Liver (tissue), 9 donors: Measurements from ENCODE around the gene ARPC1A. TPM values are rescaled to one million over a fixed set of nuclear protein-coding genes. Genes with fewer than 3 reads are reported as not detected.

Source experiments
- DNase-seq: peaks from one replicate; pipeline ENCODE4 v3.0.0-alpha.2; 2017; ENCODE audit warnings: low spot score
- H3K27ac ChIP-seq, 2 donors: one replicate each; pipeline ENCODE4 v1.7.0; 2013; ENCODE audit warnings: inconsistent platforms in 2 of 2, low read length in 2 of 2, control low read depth in 1 of 2, low read depth in 1 of 2, mild to moderate bottlenecking in 1 of 2
- H3K27me3 ChIP-seq, 4 donors: one replicate each; pipeline versions ENCODE4 v1.6.1 to v1.7.0; 2013; ENCODE audit warnings: low read length in 3 of 4, inconsistent platforms in 1 of 4, mild to moderate bottlenecking in 1 of 4, moderate library complexity in 1 of 4; ENCODE audit not compliant: control insufficient read depth in 4 of 4, insufficient read depth in 4 of 4
- H3K36me3 ChIP-seq, 4 donors: one replicate each; pipeline versions ENCODE4 v1.6.1 to v1.7.0; 2013; ENCODE audit warnings: low read length in 3 of 4, mild to moderate bottlenecking in 3 of 4, low read depth in 1 of 4, moderate library complexity in 1 of 4; ENCODE audit not compliant: control insufficient read depth in 4 of 4, insufficient read depth in 3 of 4
- H3K4me1 ChIP-seq, 4 donors: one replicate each; pipeline versions ENCODE4 v1.6.1 to v1.7.0; 2013; ENCODE audit warnings: low read length in 3 of 4, mild to moderate bottlenecking in 3 of 4, moderate library complexity in 1 of 4; ENCODE audit not compliant: control insufficient read depth in 4 of 4, insufficient read depth in 4 of 4
- H3K4me3 ChIP-seq, 3 donors: one replicate each; pipeline versions ENCODE4 v1.6.1 to v1.7.0; 2013; ENCODE audit warnings: low read length in 3 of 3, control low read depth in 1 of 3, low read depth in 1 of 3, mild to moderate bottlenecking in 1 of 3
- H3K9ac ChIP-seq, 2 donors: one replicate each; pipeline ENCODE4 v1.7.0; 2013; ENCODE audit warnings: low read length in 2 of 2, mild to moderate bottlenecking in 2 of 2, moderate library complexity in 2 of 2, control low read depth in 1 of 2, low read depth in 1 of 2
- H3K9me3 ChIP-seq, 4 donors: one replicate each; pipeline versions ENCODE4 v1.6.1 to v1.7.0; 2013; ENCODE audit warnings: low read length in 3 of 4; ENCODE audit not compliant: control insufficient read depth in 4 of 4
- FOXA1 ChIP-seq: IDR thresholded peaks from 2 replicates; pipeline ENCODE4 v1.6.1; 2016; ENCODE audit warnings: antibody characterized with exemption
- FOXA2 ChIP-seq: IDR thresholded peaks from 2 replicates; pipeline ENCODE4 v1.6.1; 2016; ENCODE audit warnings: antibody characterized with exemption
- HNF4A ChIP-seq, 2 donors: conservative IDR thresholded peaks; 2 replicates each; pipeline ENCODE4 v1.6.1; 2016; ENCODE audit warnings: antibody characterized with exemption in 2 of 2, mild to moderate bottlenecking in 2 of 2
- HNF4G ChIP-seq: IDR thresholded peaks from 2 replicates; pipeline ENCODE4 v1.6.1; 2016; ENCODE audit warnings: antibody characterized with exemption
- JUND ChIP-seq, 2 donors: IDR thresholded peaks; 2 replicates each; pipeline ENCODE4 v1.6.1; 2016; ENCODE audit warnings: antibody characterized with exemption in 2 of 2
- RAD21 ChIP-seq, 2 donors: IDR thresholded peaks; 2 replicates each; pipeline ENCODE4 v1.6.1; 2016; ENCODE audit warnings: antibody characterized with exemption in 2 of 2, mild to moderate bottlenecking in 2 of 2
- RXRA ChIP-seq, 2 donors: IDR thresholded peaks; 2 replicates each; pipeline ENCODE4 v1.6.1; 2017 to 2018; ENCODE audit warnings: antibody characterized with exemption in 2 of 2, mild to moderate bottlenecking in 1 of 2
- TAF1 ChIP-seq: conservative IDR thresholded peaks from 2 replicates; pipeline ENCODE4 v1.6.1; 2016; ENCODE audit warnings: antibody characterized with exemption, mild to moderate bottlenecking
- whole genome bisulfite sequencing: extraction: QIAGEN DNeasy Blood & Tissue Kit; methylation state at CpG from one replicate; pipeline ENCODE4 v1.1.7; 2013; 5-methylcytosine and 5-hydroxymethylcytosine counted together
- polyA plus RNA-seq, 2 donors: library from polyadenylated mRNA; stranded (reverse) in 1 of 2; unstranded in 1 of 2; fragments of 200-250 nt in 1 of 2; fragments of >200 nt in 1 of 2; fragmentation: Nextera tagmentation in 1 of 2; extraction: Ambion mirVana in 1 of 2; gene quantifications; one replicate each; pipeline versions ENCODE4 v1.2.1 to v1.2.3, GENCODE V29; 2013 to 2015
- total RNA-seq, 2 donors: library from RNA; depleted of rRNA; stranded (reverse); fragments of >200 nt; gene quantifications; one replicate each; pipeline ENCODE4 v1.2.3, GENCODE V29; 2014
- TF ChIP-seq, protein P1 (sequence below): IDR thresholded peaks from 2 replicates; pipeline ENCODE4 v1.6.1; 2016; ENCODE audit warnings: antibody characterized with exemption, mild to moderate bottlenecking
- TF ChIP-seq, protein P2 (sequence below): IDR thresholded peaks from 2 replicates; pipeline ENCODE4 v1.6.1; 2016; ENCODE audit warnings: antibody characterized with exemption
- TF ChIP-seq, protein P3 (sequence below): fragments of 150-350 bp; IDR thresholded peaks from 2 replicates; pipeline ENCODE4 v1.5.1; 2017; ENCODE audit warnings: improper control_type of control experiment, low read depth, low read length; ENCODE audit not compliant: missing input control
- TF ChIP-seq, protein P4 (sequence below): IDR thresholded peaks from 2 replicates; pipeline ENCODE4 v1.6.1; 2016; ENCODE audit warnings: antibody characterized with exemption
- donor health status: healthy.
- donor health status: healthy.
- donor health status: healthy.
- donor health status: healthy.
- donor health status: healthy.

The ARPC1A gene
- total and polyA plus RNA-seq, 4 donors, result 46.7 to 84.0 (median 60.8) TPM

DNA sequence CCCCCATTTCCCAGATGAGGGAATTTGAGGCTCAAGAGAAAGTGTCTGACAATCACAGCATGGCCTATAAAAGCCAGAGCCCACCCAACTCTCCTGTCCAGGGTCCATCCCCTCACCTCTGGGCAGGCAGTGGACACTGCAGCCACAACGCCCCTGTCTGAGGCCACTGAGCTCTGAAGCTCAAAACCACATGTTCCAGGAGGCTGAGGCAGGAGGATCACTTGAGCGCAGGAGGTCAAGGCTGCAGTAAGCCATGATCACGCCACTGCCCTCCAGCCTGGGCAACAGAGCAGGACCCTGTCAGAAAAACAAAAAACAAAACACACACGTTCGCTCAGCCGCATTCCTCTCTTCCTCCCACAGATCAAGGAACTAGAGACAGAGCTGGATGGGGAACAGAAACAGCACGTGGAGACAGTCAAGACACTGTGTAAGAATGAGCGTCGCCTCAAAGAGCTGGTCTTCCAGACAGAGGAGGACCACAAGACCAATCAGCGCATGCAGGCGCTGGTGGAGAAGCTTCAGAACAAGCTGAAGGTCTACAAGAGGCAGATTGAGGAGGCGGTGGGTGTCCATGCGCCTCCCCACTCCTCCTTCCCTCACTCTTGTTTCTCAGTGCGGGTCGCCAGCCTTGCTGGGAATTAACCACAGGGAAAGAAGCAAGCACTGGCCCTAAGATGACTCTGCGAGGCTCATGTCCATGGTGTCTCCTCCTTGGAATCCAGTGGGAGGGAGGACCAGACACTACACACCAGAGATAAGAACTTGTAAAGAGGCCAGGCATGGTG lies 20.0 kb upstream of the ARPC1A start:
- peaks cover 0 to 4% (median 0%) of the 10 kb centered on the region in 4 donors for H3K9me3 ChIP-seq
- no peaks in the 10 kb centered on the region for H3K27me3 ChIP-seq
- no peak overlapping the region for H3K27ac ChIP-seq
- H3K9ac ChIP-seq, result no peak overlapping the region
- H3K4me3 ChIP-seq, result no peak overlapping the region
- TF ChIP-seq, protein P1, sequence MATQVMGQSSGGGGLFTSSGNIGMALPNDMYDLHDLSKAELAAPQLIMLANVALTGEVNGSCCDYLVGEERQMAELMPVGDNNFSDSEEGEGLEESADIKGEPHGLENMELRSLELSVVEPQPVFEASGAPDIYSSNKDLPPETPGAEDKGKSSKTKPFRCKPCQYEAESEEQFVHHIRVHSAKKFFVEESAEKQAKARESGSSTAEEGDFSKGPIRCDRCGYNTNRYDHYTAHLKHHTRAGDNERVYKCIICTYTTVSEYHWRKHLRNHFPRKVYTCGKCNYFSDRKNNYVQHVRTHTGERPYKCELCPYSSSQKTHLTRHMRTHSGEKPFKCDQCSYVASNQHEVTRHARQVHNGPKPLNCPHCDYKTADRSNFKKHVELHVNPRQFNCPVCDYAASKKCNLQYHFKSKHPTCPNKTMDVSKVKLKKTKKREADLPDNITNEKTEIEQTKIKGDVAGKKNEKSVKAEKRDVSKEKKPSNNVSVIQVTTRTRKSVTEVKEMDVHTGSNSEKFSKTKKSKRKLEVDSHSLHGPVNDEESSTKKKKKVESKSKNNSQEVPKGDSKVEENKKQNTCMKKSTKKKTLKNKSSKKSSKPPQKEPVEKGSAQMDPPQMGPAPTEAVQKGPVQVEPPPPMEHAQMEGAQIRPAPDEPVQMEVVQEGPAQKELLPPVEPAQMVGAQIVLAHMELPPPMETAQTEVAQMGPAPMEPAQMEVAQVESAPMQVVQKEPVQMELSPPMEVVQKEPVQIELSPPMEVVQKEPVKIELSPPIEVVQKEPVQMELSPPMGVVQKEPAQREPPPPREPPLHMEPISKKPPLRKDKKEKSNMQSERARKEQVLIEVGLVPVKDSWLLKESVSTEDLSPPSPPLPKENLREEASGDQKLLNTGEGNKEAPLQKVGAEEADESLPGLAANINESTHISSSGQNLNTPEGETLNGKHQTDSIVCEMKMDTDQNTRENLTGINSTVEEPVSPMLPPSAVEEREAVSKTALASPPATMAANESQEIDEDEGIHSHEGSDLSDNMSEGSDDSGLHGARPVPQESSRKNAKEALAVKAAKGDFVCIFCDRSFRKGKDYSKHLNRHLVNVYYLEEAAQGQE, result no peak
- H3K4me1 ChIP-seq, result no peaks in the 10 kb centered on the region
- DNase-seq, result no peak
- H3K36me3 ChIP-seq, result no peaks in the 10 kb centered on the region
- 91% methylated on average over 16 of the region's 16 CpGs for WGBS

DNA sequence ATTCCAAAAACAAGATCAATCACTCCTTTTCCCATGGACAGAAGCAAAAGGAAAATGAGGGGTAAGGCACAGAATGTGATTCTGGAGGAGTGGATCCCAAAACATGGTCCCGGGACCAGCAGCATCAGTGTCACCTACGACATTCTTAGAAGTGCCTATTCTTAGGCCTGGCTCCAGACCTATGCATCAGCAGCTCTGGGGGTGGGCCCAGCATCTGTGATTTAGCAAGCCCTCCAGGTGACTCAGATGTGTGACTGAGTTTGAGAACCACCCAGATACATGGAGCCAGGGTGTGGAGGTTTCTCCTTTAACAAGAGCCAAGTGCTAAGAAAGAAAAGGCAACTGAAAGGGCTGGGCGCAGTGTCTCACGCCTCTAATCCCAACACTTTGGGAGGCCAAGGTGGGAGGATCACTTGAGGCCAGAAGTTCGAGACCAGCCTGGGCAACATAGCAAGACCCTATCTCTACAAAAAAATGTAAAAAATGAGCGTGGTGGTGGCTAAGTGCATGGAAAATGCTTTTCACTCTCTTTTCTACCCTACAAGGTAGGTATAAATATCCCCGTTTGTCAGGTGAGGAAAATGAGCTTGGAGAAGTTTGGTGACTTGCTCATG lies 17.1 kb upstream of the ARPC1A start:
- H3K27ac ChIP-seq, result no peak overlapping the region
- 94% methylated on average over 7 of the region's 7 CpGs for WGBS
- no peaks in the 10 kb centered on the region for H3K36me3 ChIP-seq
- H3K4me3 ChIP-seq, result no peak overlapping the region
- H3K4me1 ChIP-seq, result peaks cover 0 to 5% (median 2%) of the 10 kb centered on the region in 4 donors
- H3K27me3 ChIP-seq, result no peaks in the 10 kb centered on the region
- peaks cover 0 to 4% (median 0%) of the 10 kb centered on the region in 4 donors for H3K9me3 ChIP-seq
- TF ChIP-seq TAF1, result no peak
- no peak for TF ChIP-seq HNF4A (conservative IDR thresholded peaks at IDR 0.05)
- no peak for TF ChIP-seq JUND (IDR thresholded peaks at IDR 0.05)
- no peak for TF ChIP-seq RAD21 (IDR thresholded peaks at IDR 0.05)
- TF ChIP-seq FOXA1, result no peak
- TF ChIP-seq, protein P2, sequence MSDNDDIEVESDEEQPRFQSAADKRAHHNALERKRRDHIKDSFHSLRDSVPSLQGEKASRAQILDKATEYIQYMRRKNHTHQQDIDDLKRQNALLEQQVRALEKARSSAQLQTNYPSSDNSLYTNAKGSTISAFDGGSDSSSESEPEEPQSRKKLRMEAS, result no peak
- TF ChIP-seq, protein P1, result no peak
- H3K9ac ChIP-seq, result no peak overlapping the region
- DNase-seq, result no peak

DNA sequence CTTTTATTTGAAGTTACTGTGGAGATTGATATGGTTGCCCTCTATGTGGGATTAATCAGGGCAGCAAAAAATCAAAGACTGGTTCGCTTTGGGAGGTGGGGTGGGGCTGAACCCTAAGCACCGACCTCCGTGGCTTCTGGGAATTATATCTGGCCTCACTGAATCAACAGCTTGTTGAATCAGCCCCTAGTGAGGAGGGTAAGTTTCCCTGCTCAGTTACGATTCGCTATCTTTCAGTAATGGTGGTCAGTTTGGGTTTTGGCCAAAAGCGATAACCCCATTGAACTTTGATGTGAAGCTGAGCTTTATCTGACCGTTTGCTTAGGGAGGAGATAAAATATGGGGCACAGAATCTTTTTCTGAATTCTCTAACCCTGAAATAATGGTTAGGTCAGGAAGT lies 16.6 kb upstream of the ARPC1A start:
- Histone ChIP-seq H3K9me3 (peaks cover 0 to 4% (median 0%) of the 10 kb centered on the region in 4 donors), H3K27ac (no peak overlapping the region), H3K4me1 (peaks cover 0 to 5% (median 2%) of the 10 kb centered on the region in 4 donors), H3K9ac (no peak overlapping the region), H3K4me3 (no peak overlapping the region), H3K36me3 (no peaks in the 10 kb centered on the region), H3K27me3 (no peaks in the 10 kb centered on the region)
- DNase-seq, result no peak
- TF ChIP-seq, protein P3, sequence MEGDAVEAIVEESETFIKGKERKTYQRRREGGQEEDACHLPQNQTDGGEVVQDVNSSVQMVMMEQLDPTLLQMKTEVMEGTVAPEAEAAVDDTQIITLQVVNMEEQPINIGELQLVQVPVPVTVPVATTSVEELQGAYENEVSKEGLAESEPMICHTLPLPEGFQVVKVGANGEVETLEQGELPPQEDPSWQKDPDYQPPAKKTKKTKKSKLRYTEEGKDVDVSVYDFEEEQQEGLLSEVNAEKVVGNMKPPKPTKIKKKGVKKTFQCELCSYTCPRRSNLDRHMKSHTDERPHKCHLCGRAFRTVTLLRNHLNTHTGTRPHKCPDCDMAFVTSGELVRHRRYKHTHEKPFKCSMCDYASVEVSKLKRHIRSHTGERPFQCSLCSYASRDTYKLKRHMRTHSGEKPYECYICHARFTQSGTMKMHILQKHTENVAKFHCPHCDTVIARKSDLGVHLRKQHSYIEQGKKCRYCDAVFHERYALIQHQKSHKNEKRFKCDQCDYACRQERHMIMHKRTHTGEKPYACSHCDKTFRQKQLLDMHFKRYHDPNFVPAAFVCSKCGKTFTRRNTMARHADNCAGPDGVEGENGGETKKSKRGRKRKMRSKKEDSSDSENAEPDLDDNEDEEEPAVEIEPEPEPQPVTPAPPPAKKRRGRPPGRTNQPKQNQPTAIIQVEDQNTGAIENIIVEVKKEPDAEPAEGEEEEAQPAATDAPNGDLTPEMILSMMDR, result no peak
- no peak for TF ChIP-seq TAF1
- TF ChIP-seq HNF4G, result no peak
- TF ChIP-seq JUND (IDR thresholded peaks at IDR 0.05), result no peak
- TF ChIP-seq RXRA (IDR thresholded peaks at IDR 0.05), result no peak
- TF ChIP-seq, protein P4, sequence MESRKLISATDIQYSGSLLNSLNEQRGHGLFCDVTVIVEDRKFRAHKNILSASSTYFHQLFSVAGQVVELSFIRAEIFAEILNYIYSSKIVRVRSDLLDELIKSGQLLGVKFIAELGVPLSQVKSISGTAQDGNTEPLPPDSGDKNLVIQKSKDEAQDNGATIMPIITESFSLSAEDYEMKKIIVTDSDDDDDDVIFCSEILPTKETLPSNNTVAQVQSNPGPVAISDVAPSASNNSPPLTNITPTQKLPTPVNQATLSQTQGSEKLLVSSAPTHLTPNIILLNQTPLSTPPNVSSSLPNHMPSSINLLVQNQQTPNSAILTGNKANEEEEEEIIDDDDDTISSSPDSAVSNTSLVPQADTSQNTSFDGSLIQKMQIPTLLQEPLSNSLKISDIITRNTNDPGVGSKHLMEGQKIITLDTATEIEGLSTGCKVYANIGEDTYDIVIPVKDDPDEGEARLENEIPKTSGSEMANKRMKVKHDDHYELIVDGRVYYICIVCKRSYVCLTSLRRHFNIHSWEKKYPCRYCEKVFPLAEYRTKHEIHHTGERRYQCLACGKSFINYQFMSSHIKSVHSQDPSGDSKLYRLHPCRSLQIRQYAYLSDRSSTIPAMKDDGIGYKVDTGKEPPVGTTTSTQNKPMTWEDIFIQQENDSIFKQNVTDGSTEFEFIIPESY, result no peak
- TF ChIP-seq FOXA1, result no peak
- no peak for TF ChIP-seq RAD21 (IDR thresholded peaks at IDR 0.05)
- TF ChIP-seq, protein P2, result no peak
- TF ChIP-seq FOXA2, result no peak
- WGBS, result 85% methylated on average over 7 of the region's 7 CpGs
